HCT116 (cell line): ENCODE data around the gene COX8A.

Experiments
- CTCF ChIP-seq, 3 experiments: fragments of 200-600 bp in 1 of 3; sonication (generic) in 1 of 3; IDR thresholded peaks in 2 of 3; conservative IDR thresholded peaks in 1 of 3; 2 replicates each; pipeline ENCODE4 v1.5.1; 2012 to 2017; ENCODE audit warnings: low read depth in 2 of 3, low read length in 2 of 3, antibody characterized with exemption in 1 of 3, borderline replicate concordance in 1 of 3, control low read depth in 1 of 3, mild to moderate bottlenecking in 1 of 3, mixed read lengths in 1 of 3, mixed run types in 1 of 3, moderate library complexity in 1 of 3; ENCODE audit not compliant: insufficient read depth in 1 of 3
- TF ChIP-seq, protein P1 (sequence below): IDR thresholded peaks from 2 replicates; pipeline ENCODE4 v1.6.1; 2012

- TF ChIP-seq CTCF (IDR thresholded peaks at IDR 0.05 in 2 of 3, conservative IDR thresholded peaks at IDR 0.05 in 1 of 3; ENCODE audit: borderline replicate concordance in 1 of 3, insufficient read depth in 1 of 3, low read depth in 2 of 3, low read length in 2 of 3): no peak
- TF ChIP-seq, protein P1, sequence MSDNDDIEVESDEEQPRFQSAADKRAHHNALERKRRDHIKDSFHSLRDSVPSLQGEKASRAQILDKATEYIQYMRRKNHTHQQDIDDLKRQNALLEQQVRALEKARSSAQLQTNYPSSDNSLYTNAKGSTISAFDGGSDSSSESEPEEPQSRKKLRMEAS: no peak
Measured at GRCh38 chr11:64021757-64022093, 47.3 kb downstream of the COX8A start.
